Spinal cord (tissue), 10 donors: Measurements from ENCODE around the gene TENM3. TPM values are rescaled to one million over a fixed set of nuclear protein-coding genes. Genes with fewer than 3 reads are reported as not detected.
A peak's percentile ranks its signal among the peaks of the same experiment; 100 is the strongest.

Experiments
- DNase-seq, 6 donors: peaks; one replicate each; pipeline versions ENCODE4 v3.0.0 to v3.0.0-alpha.2; 2013 to 2015; ENCODE audit warnings: low spot score in 6 of 6, low read depth in 4 of 6
- H3K27ac ChIP-seq: one replicate; pipeline ENCODE4 v1.5.1; 2013; ENCODE audit warnings: low read depth, low read length, control low read depth
- H3K27me3 ChIP-seq: one replicate; pipeline ENCODE4 v1.6.1; 2013; ENCODE audit warnings: low read length; ENCODE audit not compliant: control insufficient read depth, insufficient read depth
- H3K36me3 ChIP-seq: one replicate; pipeline ENCODE4 v1.6.1; 2013; ENCODE audit warnings: low read length; ENCODE audit not compliant: control insufficient read depth, insufficient read depth
- H3K4me1 ChIP-seq: one replicate; pipeline ENCODE4 v1.6.1; 2013; ENCODE audit warnings: low read length; ENCODE audit not compliant: control insufficient read depth, insufficient read depth
- H3K4me3 ChIP-seq: one replicate; pipeline ENCODE4 v1.5.1; 2013; ENCODE audit warnings: low read depth, low read length, control low read depth
- H3K9me3 ChIP-seq: one replicate; pipeline ENCODE4 v1.6.1; 2013; ENCODE audit warnings: low read length; ENCODE audit not compliant: control insufficient read depth, insufficient read depth
- WGBS: methylation state at CpG from one replicate; pipeline ENCODE4 v1.1.5; 2013; ENCODE audit warnings: missing lambda C conversion rate; ENCODE audit not compliant: insufficient coverage; 5-methylcytosine and 5-hydroxymethylcytosine counted together
- polyA plus RNA-seq, 2 donors: library from polyadenylated mRNA; unstranded; fragments of 120-200 nt; gene quantifications; one replicate each; pipeline ENCODE4 v1.2.1, GENCODE V29; 2013; ENCODE audit not compliant: insufficient read length in 2 of 2
- total RNA-seq, 2 donors: library from RNA; depleted of rRNA in 1 of 2; stranded (reverse); fragments of 120-200 nt in 1 of 2; fragments of >200 nt in 1 of 2; gene quantifications; one replicate each; pipeline versions ENCODE4 v1.2.3 to v1.2.4, GENCODE V29; 2013 to 2014
- donor health status: healthy.

The TENM3 gene
- total and polyA plus RNA-seq, 4 donors: 25.8 to 57.5 (median 38.7) TPM

GRCh38 chr4:182453830-182454229 is 210.6 kb downstream of the TENM3 start:
- Histone ChIP-seq H3K27ac (no peak overlapping the region), H3K27me3 (peaks cover 3% of the 10 kb centered on the region), H3K4me3 (no peak overlapping the region), H3K4me1 (no peaks in the 10 kb centered on the region), H3K9me3 (no peaks in the 10 kb centered on the region), H3K36me3 (no peaks in the 10 kb centered on the region)
- 80% methylated on average over 1 of the region's 2 CpGs for WGBS
- peak in 1 of 6 donors; percentile 38 for DNase-seq

- Histone ChIP-seq H3K4me3 (no peak overlapping the region), H3K27ac (no peak overlapping the region), H3K36me3 (no peaks in the 10 kb centered on the region), H3K27me3 (peaks cover 3% of the 10 kb centered on the region), H3K4me1 (no peaks in the 10 kb centered on the region), H3K9me3 (no peaks in the 10 kb centered on the region)
- no peak for DNase-seq
- WGBS: no CpG with 5 or more reads among the region's 6 CpGs
These were observed 211.3 kb downstream of the TENM3 start for GRCh38 chr4:182454440-182455013.

GRCh38 chr4:182465114-182465513 is 221.9 kb downstream of the TENM3 start:
- no peaks in the 10 kb centered on the region for H3K9me3 ChIP-seq
- H3K4me3 ChIP-seq: no peak overlapping the region
- H3K27ac ChIP-seq: no peak overlapping the region
- no peaks in the 10 kb centered on the region for H3K4me1 ChIP-seq
- 85% methylated on average over 4 of the region's 5 CpGs for WGBS
- H3K27me3 ChIP-seq: no peaks in the 10 kb centered on the region
- DNase-seq: no peak
- H3K36me3 ChIP-seq: no peaks in the 10 kb centered on the region

GRCh38 chr4:182465979-182466378 is 222.8 kb downstream of the TENM3 start:
- Histone ChIP-seq H3K27ac (no peak overlapping the region), H3K27me3 (no peaks in the 10 kb centered on the region), H3K36me3 (no peaks in the 10 kb centered on the region), H3K4me3 (no peak overlapping the region), H3K9me3 (no peaks in the 10 kb centered on the region), H3K4me1 (no peaks in the 10 kb centered on the region)
- DNase-seq: no peak
- WGBS: no CpG with 5 or more reads among the region's 1 CpG

- no peaks in the 10 kb centered on the region for H3K9me3 ChIP-seq
- no peak overlapping the region for H3K4me3 ChIP-seq
- no peak for DNase-seq
- WGBS: no CpG with 5 or more reads among the region's 2 CpGs
- no peaks in the 10 kb centered on the region for H3K36me3 ChIP-seq
- H3K4me1 ChIP-seq: no peaks in the 10 kb centered on the region
- no peak overlapping the region for H3K27ac ChIP-seq
- no peaks in the 10 kb centered on the region for H3K27me3 ChIP-seq
These were observed 227.0 kb downstream of the TENM3 start for GRCh38 chr4:182470215-182470614.

- no peak for DNase-seq
- no peak overlapping the region for H3K27ac ChIP-seq
- H3K4me1 ChIP-seq: no peaks in the 10 kb centered on the region
- H3K27me3 ChIP-seq: no peaks in the 10 kb centered on the region
- no peaks in the 10 kb centered on the region for H3K9me3 ChIP-seq
- H3K36me3 ChIP-seq: no peaks in the 10 kb centered on the region
- WGBS: no CpG with 5 or more reads among the region's 2 CpGs
- H3K4me3 ChIP-seq: no peak overlapping the region
These were observed 232.3 kb downstream of the TENM3 start for GRCh38 chr4:182475539-182475938.

- no peaks in the 10 kb centered on the region for H3K4me1 ChIP-seq
- H3K4me3 ChIP-seq: no peak overlapping the region
- peak in 3 of 6 donors; percentile 23 to 90 (median 70) for DNase-seq
- H3K36me3 ChIP-seq: no peaks in the 10 kb centered on the region
- no peak overlapping the region for H3K27ac ChIP-seq
- no peaks in the 10 kb centered on the region for H3K9me3 ChIP-seq
- H3K27me3 ChIP-seq: no peaks in the 10 kb centered on the region
- no CpG with 5 or more reads among the region's 1 CpG for whole genome bisulfite sequencing
These were observed 235.3 kb downstream of the TENM3 start for GRCh38 chr4:182478475-182478874.

GRCh38 chr4:182483685-182484084 is 240.5 kb downstream of the TENM3 start:
- no peaks in the 10 kb centered on the region for H3K9me3 ChIP-seq
- no peaks in the 10 kb centered on the region for H3K4me1 ChIP-seq
- no peak for DNase-seq
- no peak overlapping the region for H3K27ac ChIP-seq
- no peak overlapping the region for H3K4me3 ChIP-seq
- H3K36me3 ChIP-seq: no peaks in the 10 kb centered on the region
- no peaks in the 10 kb centered on the region for H3K27me3 ChIP-seq
- 60% methylated on average over 1 of the region's 6 CpGs for WGBS

- no peaks in the 10 kb centered on the region for H3K36me3 ChIP-seq
- DNase-seq: no peak
- H3K4me3 ChIP-seq: no peak overlapping the region
- no peaks in the 10 kb centered on the region for H3K27me3 ChIP-seq
- H3K4me1 ChIP-seq: no peaks in the 10 kb centered on the region
- no peak overlapping the region for H3K27ac ChIP-seq
- no peaks in the 10 kb centered on the region for H3K9me3 ChIP-seq
- 82% methylated on average over 2 of the region's 7 CpGs for WGBS
These were observed 243.7 kb downstream of the TENM3 start for GRCh38 chr4:182486881-182487280.

GRCh38 chr4:182488896-182489295 is 245.7 kb downstream of the TENM3 start:
- no peaks in the 10 kb centered on the region for H3K9me3 ChIP-seq
- no peaks in the 10 kb centered on the region for H3K27me3 ChIP-seq
- no peaks in the 10 kb centered on the region for H3K4me1 ChIP-seq
- H3K36me3 ChIP-seq: no peaks in the 10 kb centered on the region
- WGBS: no CpG with 5 or more reads among the region's 2 CpGs
- H3K27ac ChIP-seq: no peak overlapping the region
- no peak for DNase-seq
- H3K4me3 ChIP-seq: no peak overlapping the region
